Hepatocyte (in vitro differentiated cells): ENCODE data around the gene NUF2. TPM values are rescaled to one million over a fixed set of nuclear protein-coding genes. Genes with fewer than 3 reads are reported as not detected.

Experiments
- DNase-seq: peaks from one replicate; pipeline ENCODE4 v3.0.0-alpha.2; 2016; ENCODE audit warnings: low spot score
- H2AFZ ChIP-seq: fragments of 200-600 bp; sonication (generic); 2 replicates; pipeline ENCODE4 v1.6.0; 2016; ENCODE audit warnings: antibody characterized with exemption, mild to moderate bottlenecking
- H3K27ac ChIP-seq: fragments of 200-600 bp; sonication (generic); 2 replicates; pipeline ENCODE4 v1.5.1; 2016; ENCODE audit warnings: mild to moderate bottlenecking
- H3K27me3 ChIP-seq: fragments of 200-600 bp; sonication (generic); 2 replicates; pipeline ENCODE4 v1.6.1; 2016
- H3K36me3 ChIP-seq: fragments of 200-600 bp; sonication (generic); replicated peaks from 2 replicates; pipeline ENCODE4 v1.5.1; 2016; ENCODE audit warnings: low read depth; ENCODE audit not compliant: insufficient read depth
- H3K4me1 ChIP-seq: fragments of 200-600 bp; sonication (generic); 2 replicates; pipeline ENCODE4 v1.5.1; 2016; ENCODE audit warnings: mild to moderate bottlenecking, moderate library complexity; ENCODE audit not compliant: insufficient read depth
- H3K4me2 ChIP-seq: fragments of 200-600 bp; sonication (generic); 2 replicates; pipeline ENCODE4 v1.6.0; 2016
- H3K4me3 ChIP-seq: fragments of 200-600 bp; sonication (generic); 2 replicates; pipeline ENCODE4 v1.5.1; 2016; ENCODE audit warnings: mild to moderate bottlenecking
- H3K79me2 ChIP-seq: fragments of 200-600 bp; sonication (generic); 2 replicates; pipeline ENCODE4 v1.6.0; 2017; ENCODE audit warnings: mild to moderate bottlenecking
- H3K9me2 ChIP-seq: fragments of 200-600 bp; sonication (generic); replicated peaks from 2 replicates; pipeline ENCODE4 v1.6.0; 2017; ENCODE audit warnings: mild to moderate bottlenecking; ENCODE audit not compliant: insufficient read depth
- H3K9me3 ChIP-seq: fragments of 200-600 bp; sonication (generic); 2 replicates; pipeline ENCODE4 v1.5.1; 2016; ENCODE audit warnings: low read depth, mild to moderate bottlenecking
- H4K20me1 ChIP-seq: fragments of 200-600 bp; sonication (generic); 2 replicates; pipeline ENCODE4 v1.6.0; 2016; ENCODE audit warnings: mild to moderate bottlenecking; ENCODE audit not compliant: insufficient read depth, poor library complexity, severe bottlenecking
- CTCF ChIP-seq: fragments of 200-600 bp; sonication (generic); IDR thresholded peaks from 2 replicates; pipeline ENCODE4 v1.5.1; 2016; ENCODE audit warnings: antibody characterized with exemption, mild to moderate bottlenecking; ENCODE audit not compliant: poor library complexity
- EZH2 ChIP-seq: fragments of 200-600 bp; sonication (generic); IDR thresholded peaks from 2 replicates; pipeline ENCODE4 v1.6.1; 2016; ENCODE audit warnings: antibody characterized with exemption, mild to moderate bottlenecking, borderline replicate concordance
- EZH2phosphoT487 ChIP-seq: fragments of 200-600 bp; sonication (generic); IDR thresholded peaks from one replicate; pipeline ENCODE4 v1.6.1; 2018; ENCODE audit warnings: antibody characterized with exemption, mild to moderate bottlenecking, low read depth, moderate library complexity; ENCODE audit not compliant: unreplicated experiment, severe bottlenecking
- WGBS: methylation state at CpG from one replicate; pipeline ENCODE4 v1.1.6; 2016; ENCODE audit warnings: low lambda C conversion rate; ENCODE audit errors: missing lambda C conversion rate; 5-methylcytosine and 5-hydroxymethylcytosine counted together
- polyA plus RNA-seq: library from polyadenylated mRNA; unstranded; fragments of >200 nt; fragmentation: Nextera tagmentation; extraction: Ambion mirVana; gene quantifications from 2 replicates; pipeline ENCODE4 v1.2.1, GENCODE V29; 2016
- total RNA-seq: library from RNA; depleted of rRNA; stranded (reverse); fragments of >200 nt; gene quantifications from 2 replicates; pipeline ENCODE4 v1.2.3, GENCODE V29; 2014

The NUF2 gene
- total and polyA plus RNA-seq, 2 experiments from 2014 or later = 2.6 to 7.0 TPM

- no peak for TF ChIP-seq CTCF
- no peak for TF ChIP-seq EZH2phosphoT487
- TF ChIP-seq EZH2 = no peak
- no peak overlapping the region for H3K4me2 ChIP-seq
Measured at GRCh38 chr1:163295949-163296348, 25.8 kb upstream of the NUF2 start.

GRCh38 chr1:163296504-163297263 is 25.1 kb upstream of the NUF2 start:
- H3K27ac ChIP-seq = no peak overlapping the region
- H3K9me2 ChIP-seq = no peaks in the 10 kb centered on the region
- no peak for DNase-seq
- H3K4me3 ChIP-seq = no peak overlapping the region
- H2AFZ ChIP-seq = no peak overlapping the region
- no peaks in the 10 kb centered on the region for H3K36me3 ChIP-seq
- no peak overlapping the region for H3K4me2 ChIP-seq
- no peak for TF ChIP-seq EZH2
- TF ChIP-seq CTCF = no peak
- no peak for TF ChIP-seq EZH2phosphoT487
- H3K79me2 ChIP-seq = no peaks in the 10 kb centered on the region
- WGBS = 40% methylated on average over 1 of the region's 1 CpG
- no peaks in the 10 kb centered on the region for H3K9me3 ChIP-seq
- H4K20me1 ChIP-seq = no peaks in the 10 kb centered on the region
- no peaks in the 10 kb centered on the region for H3K4me1 ChIP-seq
- H3K27me3 ChIP-seq = no peaks in the 10 kb centered on the region

More at GRCh38 chr1:163295949-163296348, 25.8 kb upstream of the NUF2 start:
- Histone ChIP-seq H3K4me3 (no peak overlapping the region), H3K4me1 (no peaks in the 10 kb centered on the region), H3K79me2 (no peaks in the 10 kb centered on the region), H4K20me1 (no peaks in the 10 kb centered on the region), H3K9me2 (no peaks in the 10 kb centered on the region), H2AFZ (no peak overlapping the region), H3K27ac (no peak overlapping the region), H3K27me3 (no peaks in the 10 kb centered on the region), H3K36me3 (no peaks in the 10 kb centered on the region), H3K9me3 (no peaks in the 10 kb centered on the region)
- 74% methylated on average over 2 of the region's 2 CpGs for WGBS
- no peak for DNase-seq

- Histone ChIP-seq H3K4me2 (no peak overlapping the region), H3K79me2 (no peaks in the 10 kb centered on the region), H3K27ac (no peak overlapping the region), H3K9me2 (no peaks in the 10 kb centered on the region), H3K9me3 (no peaks in the 10 kb centered on the region), H2AFZ (no peak overlapping the region), H3K27me3 (no peaks in the 10 kb centered on the region), H3K36me3 (no peaks in the 10 kb centered on the region), H4K20me1 (no peaks in the 10 kb centered on the region), H3K4me1 (no peaks in the 10 kb centered on the region), H3K4me3 (no peak overlapping the region)
- WGBS = 13% methylated on average over 1 of the region's 1 CpG
- no peak for DNase-seq
- TF ChIP-seq EZH2phosphoT487 (no peak), CTCF (no peak), EZH2 (no peak)
Measured at GRCh38 chr1:163298365-163298764, 23.4 kb upstream of the NUF2 start.
